HG03521 (cell line): ENCODE results near the gene BIN1.
"Not testable (repeated sequence)": the region's sequence is repeated elsewhere in the genome, so short reads cannot be mapped to it uniquely, and the experiment has no call there.

ENCODE experiments used
- ATAC-seq: cut with Tn5 transposase; IDR thresholded peaks from one replicate; pipeline ENCODE4 v1.9.1; 2021; ENCODE audit warnings: mild to moderate bottlenecking, moderate library complexity; ENCODE audit not compliant: unreplicated experiment

The BIN1 gene

GRCh38 chr2:127029350-127030051 lies 77.5 kb downstream of the BIN1 start:
- ATAC-seq: no peak

GRCh38 chr2:127028745-127029144 lies 78.2 kb downstream of the BIN1 start:
- not testable (repeated sequence) for ATAC-seq

- ATAC-seq: no peak
Observed at GRCh38 chr2:127027715-127028114, 79.2 kb downstream of the BIN1 start.

GRCh38 chr2:127025359-127026166 lies 81.4 kb downstream of the BIN1 start:
- peak; percentile 94 for ATAC-seq

- peak; percentile 19 for ATAC-seq
Observed at GRCh38 chr2:127024769-127025358, 82.1 kb downstream of the BIN1 start.

- ATAC-seq: no peak
Observed at GRCh38 chr2:127023504-127023903, 83.5 kb downstream of the BIN1 start.

- no peak for ATAC-seq
Observed at GRCh38 chr2:127022817-127023216, 84.1 kb downstream of the BIN1 start.

GRCh38 chr2:127020536-127020935 lies 86.4 kb downstream of the BIN1 start:
- no peak for ATAC-seq

GRCh38 chr2:127017548-127017947 lies 89.4 kb downstream of the BIN1 start:
- ATAC-seq: no peak

- ATAC-seq: no peak
Observed at GRCh38 chr2:127016329-127016728, 90.6 kb downstream of the BIN1 start.

GRCh38 chr2:127015106-127015910 lies 91.6 kb downstream of the BIN1 start:
- no peak for ATAC-seq

GRCh38 chr2:127014630-127015029 lies 92.3 kb downstream of the BIN1 start:
- ATAC-seq: no peak

- no peak for ATAC-seq
Observed at GRCh38 chr2:127014224-127014623, 92.7 kb downstream of the BIN1 start.

GRCh38 chr2:127012868-127013267 lies 94.1 kb downstream of the BIN1 start:
- no peak for ATAC-seq

GRCh38 chr2:127012215-127012614 lies 94.7 kb downstream of the BIN1 start:
- no peak for ATAC-seq

- no peak for ATAC-seq
Observed at GRCh38 chr2:127011796-127012195, 95.2 kb downstream of the BIN1 start.

- no peak for ATAC-seq
Observed at GRCh38 chr2:127011231-127011661, 95.7 kb downstream of the BIN1 start.

- no peak for ATAC-seq
Observed at GRCh38 chr2:127008265-127009015, 98.5 kb downstream of the BIN1 start.

- no peak for ATAC-seq
Observed at GRCh38 chr2:127007652-127008051, 99.3 kb downstream of the BIN1 start.

GRCh38 chr2:127006962-127007361 lies 100.0 kb downstream of the BIN1 start:
- ATAC-seq: no peak
